AG10803 (cell line): ENCODE measurements around the gene FOXN3.

Source experiments
- DNase-seq: peaks from one replicate; pipeline ENCODE4 v3.0.0; 2010; ENCODE audit warnings: low read depth
- H3K4me3 ChIP-seq: 2 replicates; pipeline ENCODE4 v1.5.1; 2011; ENCODE audit warnings: mild to moderate bottlenecking, low read length, control low read depth
- TF ChIP-seq, protein P1 (sequence below): conservative IDR thresholded peaks from 2 replicates; pipeline ENCODE4 v1.5.1; 2011; ENCODE audit warnings: mild to moderate bottlenecking, low read length, control low read depth, inconsistent platforms

The FOXN3 gene

DNA sequence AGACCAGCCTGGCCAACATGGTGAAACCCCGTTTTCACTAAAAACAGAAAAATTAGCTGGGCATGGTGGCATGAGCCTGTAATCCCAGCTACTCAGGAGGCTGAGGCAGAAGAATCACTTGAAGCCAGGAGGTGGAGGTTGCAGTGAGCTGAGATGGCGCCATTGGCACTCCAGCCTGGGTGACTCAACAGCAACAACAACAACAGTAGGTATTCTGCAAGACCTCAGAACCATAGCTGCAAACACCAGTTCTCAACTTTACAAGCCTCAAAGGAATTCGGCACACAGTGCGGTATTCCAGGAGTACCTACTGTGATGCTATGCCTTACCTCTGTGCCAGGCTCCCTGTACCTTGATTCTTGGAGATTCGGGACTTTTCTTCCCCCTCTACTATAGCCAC lies 15.8 kb downstream of the FOXN3 start:
- TF ChIP-seq, protein P1, sequence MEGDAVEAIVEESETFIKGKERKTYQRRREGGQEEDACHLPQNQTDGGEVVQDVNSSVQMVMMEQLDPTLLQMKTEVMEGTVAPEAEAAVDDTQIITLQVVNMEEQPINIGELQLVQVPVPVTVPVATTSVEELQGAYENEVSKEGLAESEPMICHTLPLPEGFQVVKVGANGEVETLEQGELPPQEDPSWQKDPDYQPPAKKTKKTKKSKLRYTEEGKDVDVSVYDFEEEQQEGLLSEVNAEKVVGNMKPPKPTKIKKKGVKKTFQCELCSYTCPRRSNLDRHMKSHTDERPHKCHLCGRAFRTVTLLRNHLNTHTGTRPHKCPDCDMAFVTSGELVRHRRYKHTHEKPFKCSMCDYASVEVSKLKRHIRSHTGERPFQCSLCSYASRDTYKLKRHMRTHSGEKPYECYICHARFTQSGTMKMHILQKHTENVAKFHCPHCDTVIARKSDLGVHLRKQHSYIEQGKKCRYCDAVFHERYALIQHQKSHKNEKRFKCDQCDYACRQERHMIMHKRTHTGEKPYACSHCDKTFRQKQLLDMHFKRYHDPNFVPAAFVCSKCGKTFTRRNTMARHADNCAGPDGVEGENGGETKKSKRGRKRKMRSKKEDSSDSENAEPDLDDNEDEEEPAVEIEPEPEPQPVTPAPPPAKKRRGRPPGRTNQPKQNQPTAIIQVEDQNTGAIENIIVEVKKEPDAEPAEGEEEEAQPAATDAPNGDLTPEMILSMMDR: no peak
- DNase-seq: no peak
- no peak overlapping the region for H3K4me3 ChIP-seq

DNA sequence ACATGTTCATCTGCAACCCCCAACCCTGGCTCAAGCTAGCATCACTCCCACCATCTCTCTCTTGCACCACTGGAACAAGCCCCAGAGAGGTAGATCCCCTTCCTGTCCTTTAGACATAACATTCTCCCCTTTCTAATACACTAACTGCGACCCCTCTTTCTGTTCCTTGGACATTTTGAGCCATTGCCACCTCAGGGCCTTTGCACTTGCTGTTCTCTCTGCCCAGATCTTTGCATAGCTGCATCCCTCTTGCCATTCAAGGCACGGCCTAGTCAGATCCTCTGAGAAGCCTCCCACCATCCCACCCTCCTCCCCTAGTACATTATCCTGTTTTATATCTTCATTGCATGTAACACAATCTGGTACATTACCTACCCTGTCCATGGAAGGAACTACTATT lies 16.5 kb downstream of the FOXN3 start:
- H3K4me3 ChIP-seq: no peak overlapping the region
- no peak for DNase-seq
- TF ChIP-seq, protein P1: no peak

DNA sequence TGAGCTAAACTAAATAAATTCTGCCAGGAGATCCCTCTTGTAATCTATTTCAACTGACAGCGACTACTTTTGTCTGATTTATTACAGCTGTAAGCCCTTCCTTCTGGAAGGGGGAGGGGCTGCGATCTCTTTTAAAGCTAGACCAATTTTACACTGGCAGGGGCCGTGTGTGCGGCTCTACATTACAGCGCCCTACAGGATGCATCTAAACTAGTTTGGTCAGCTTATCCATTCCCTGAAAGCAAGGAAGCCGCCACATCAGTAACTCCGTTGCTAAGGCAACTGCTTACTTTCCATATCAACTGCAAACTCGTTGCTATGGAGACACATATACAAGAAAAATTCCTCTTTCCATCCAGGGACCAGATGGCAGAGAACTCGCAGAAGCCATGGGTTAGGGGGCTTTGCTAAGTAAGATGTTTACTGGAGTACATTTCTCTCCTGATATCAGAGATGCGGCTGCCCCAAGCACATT lies 17.4 kb downstream of the FOXN3 start:
- TF ChIP-seq, protein P1: no peak
- peak; percentile 82 for DNase-seq
- H3K4me3 ChIP-seq: no peak overlapping the region

DNA sequence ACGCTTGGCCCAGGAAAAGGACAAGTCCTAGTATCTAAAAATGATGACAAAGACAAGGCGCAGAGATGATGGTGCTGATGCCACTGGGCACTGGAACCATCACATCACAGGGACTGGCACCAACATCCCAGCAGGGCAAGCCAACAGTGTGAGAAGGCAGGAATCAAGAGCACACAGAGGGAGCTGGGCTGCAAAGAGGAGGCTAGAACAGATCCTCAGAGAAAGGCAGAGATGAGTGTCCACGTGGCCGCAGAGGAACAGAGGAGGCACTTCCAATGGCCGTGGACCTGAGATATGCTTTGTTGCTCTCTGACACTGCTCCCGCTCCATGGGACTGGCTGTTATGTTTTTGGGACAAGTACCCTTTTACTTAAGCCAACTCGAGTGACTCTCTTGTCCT lies 17.9 kb downstream of the FOXN3 start:
- TF ChIP-seq, protein P1: no peak
- no peak overlapping the region for H3K4me3 ChIP-seq
- DNase-seq: no peak

DNA sequence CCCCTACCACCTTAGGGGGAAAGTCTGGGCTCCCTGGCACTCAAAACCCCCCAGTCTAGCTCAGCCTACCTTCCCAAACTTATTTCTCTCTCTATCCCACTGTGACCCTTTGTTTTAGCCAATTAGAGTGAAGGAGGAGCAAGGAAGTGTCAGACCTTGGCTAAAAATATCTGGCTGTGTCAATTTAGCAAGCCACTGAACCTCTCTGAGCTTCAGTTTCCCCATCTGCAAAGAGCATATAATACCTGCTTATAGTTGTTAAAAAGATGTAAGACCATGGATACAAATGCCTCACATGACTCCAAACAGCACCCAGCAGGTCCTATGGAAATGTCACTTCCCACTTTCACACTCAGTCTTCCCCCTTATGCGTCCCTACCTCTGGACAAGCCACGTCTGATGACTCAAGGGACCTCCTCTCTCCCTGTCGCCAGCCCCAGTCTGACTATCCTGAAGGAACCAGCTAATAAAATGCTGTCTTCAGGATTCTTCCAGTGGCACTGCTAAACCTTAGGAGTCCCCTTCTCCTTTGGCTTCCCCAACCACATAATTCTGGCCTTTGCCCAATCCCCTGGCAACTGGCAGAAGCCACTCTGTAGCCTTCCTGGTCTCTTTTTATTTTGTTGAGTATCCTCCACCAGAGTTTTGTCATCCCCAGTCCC lies 19.3 kb downstream of the FOXN3 start:
- no peak overlapping the region for H3K4me3 ChIP-seq
- no peak for DNase-seq
- TF ChIP-seq, protein P1: no peak

DNA sequence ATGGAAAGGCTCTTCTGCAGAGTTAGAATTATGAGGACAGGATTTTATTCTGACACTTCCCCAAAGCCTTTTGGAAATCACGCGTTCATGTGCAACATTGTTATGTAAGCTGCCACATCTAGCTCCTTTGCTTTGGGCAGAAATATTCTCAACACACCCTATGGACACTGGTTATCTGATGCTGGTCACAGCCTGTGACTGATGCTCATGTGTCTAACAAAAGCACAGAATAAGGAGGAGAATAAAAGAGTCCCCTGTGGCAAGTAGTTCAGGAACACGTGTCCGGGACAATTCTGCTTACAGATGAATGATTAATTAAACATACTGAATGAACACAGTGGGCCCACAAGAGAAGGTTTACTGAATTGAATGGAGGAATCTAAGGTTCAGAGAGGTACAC lies 22.1 kb downstream of the FOXN3 start:
- TF ChIP-seq, protein P1: no peak
- no peak for DNase-seq
- H3K4me3 ChIP-seq: no peak overlapping the region

DNA sequence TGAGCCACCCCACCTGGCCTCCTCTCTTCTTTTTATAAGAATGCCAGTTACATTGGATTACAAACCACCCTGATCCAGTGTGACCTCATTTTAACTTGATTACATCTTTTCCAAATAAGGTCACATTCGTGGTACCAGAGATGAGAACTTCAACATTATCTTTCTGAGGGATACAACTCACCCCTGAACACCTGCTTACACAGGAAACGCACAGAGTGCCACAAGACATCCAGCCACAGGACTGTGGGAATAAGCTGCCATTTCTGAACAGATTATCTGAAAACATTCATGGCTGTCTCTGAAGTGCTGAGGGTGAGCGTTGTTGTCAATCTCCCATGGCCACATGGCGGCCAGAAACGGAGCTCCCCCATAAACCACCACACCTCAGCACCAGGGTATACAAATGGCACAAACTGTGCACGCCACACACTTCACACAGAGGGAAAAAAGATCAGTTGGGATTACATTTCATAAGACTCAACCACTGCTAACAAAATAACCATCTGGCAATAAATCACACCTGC lies 23.7 kb downstream of the FOXN3 start:
- no peak for DNase-seq
- no peak overlapping the region for H3K4me3 ChIP-seq
- TF ChIP-seq, protein P1: no peak
